Activated naive CD4-positive, alpha-beta T cell treated with anti-CD3 and anti-CD28 coated beads for 36 hours (primary cell): ENCODE results near the gene KCNC1. TPM values are rescaled to one million over a fixed set of nuclear protein-coding genes. Genes with fewer than 3 reads are reported as not detected.

ENCODE experiments used
- CTCF ChIA-PET: fragments of 350-600 bp; sonication (Branson Sonifier 250); formaldehyde crosslinking; loops from one replicate; lab custom pipeline; 2021; ENCODE audit warnings: antibody characterized with exemption; lab: Charles Lee
- DNase-seq: peaks from one replicate; pipeline ENCODE4 v3.0.0-alpha.2; 2020
- H3K27ac Mint-ChIP-seq: one replicate; pipeline ENCODE4 v1.8.0; 2021; ENCODE audit warnings: mild to moderate bottlenecking, mixed read lengths
- H3K27me3 Mint-ChIP-seq: one replicate; pipeline ENCODE4 v1.8.0; 2021; ENCODE audit warnings: low read depth, mixed read lengths
- H3K36me3 Mint-ChIP-seq: one replicate; pipeline ENCODE4 v1.8.0; 2021; ENCODE audit warnings: low read depth, mixed read lengths
- H3K4me1 Mint-ChIP-seq: one replicate; pipeline ENCODE4 v1.8.0; 2021; ENCODE audit warnings: low read depth, mixed read lengths
- H3K4me3 Mint-ChIP-seq: one replicate; pipeline ENCODE4 v1.8.0; 2021; ENCODE audit warnings: mild to moderate bottlenecking, moderate library complexity, mixed read lengths
- H3K9me3 Mint-ChIP-seq: one replicate; pipeline ENCODE4 v1.8.0; 2021; ENCODE audit warnings: mixed read lengths
- intact Hi-C: fragments of 100-400 bp; cut with micrococcal nuclease; formaldehyde crosslinking; loops from one replicate; pipeline ENCODE4 v1.15.1; 2023
- total RNA-seq, 2 experiments: library from RNA; stranded (reverse); gene quantifications; one replicate each; pipeline ENCODE4 v1.2.3, GENCODE V29; 2021

KCNC1 gene
- total RNA-seq, 2 experiments from 2014 or later, result not detected

GRCh38 chr11:17751558-17751957 lies 17.0 kb downstream of the KCNC1 start:
- intact Hi-C loops, result no loop called here
- CTCF ChIA-PET, result no interaction called here
- no peaks in the 10 kb centered on the region for H3K4me1 Mint-ChIP-seq
- H3K9me3 Mint-ChIP-seq, result no peaks in the 10 kb centered on the region
- DNase-seq, result no peak
- H3K27me3 Mint-ChIP-seq, result peaks cover 9% of the 10 kb centered on the region
- no peaks in the 10 kb centered on the region for H3K36me3 Mint-ChIP-seq
- H3K27ac Mint-ChIP-seq, result no peak overlapping the region
- no peak overlapping the region for H3K4me3 Mint-ChIP-seq

- Mint-ChIP-seq H3K27ac (no peak overlapping the region), H3K4me3 (no peak overlapping the region), H3K36me3 (no peaks in the 10 kb centered on the region), H3K4me1 (no peaks in the 10 kb centered on the region), H3K9me3 (no peaks in the 10 kb centered on the region), H3K27me3 (peaks cover 9% of the 10 kb centered on the region)
- no peak for DNase-seq
- intact Hi-C loops, result no loop called here
- CTCF ChIA-PET, result interaction anchor here (1.3 kb wide), 1 partner anchor 21 kb away, joined by 9 read pairs; no protein-coding TSS in a partner anchor
These were observed 17.6 kb downstream of the KCNC1 start for GRCh38 chr11:17752144-17752543.

- Mint-ChIP-seq H3K9me3 (no peaks in the 10 kb centered on the region), H3K4me1 (no peaks in the 10 kb centered on the region), H3K36me3 (no peaks in the 10 kb centered on the region), H3K4me3 (no peak overlapping the region), H3K27me3 (peaks cover 9% of the 10 kb centered on the region), H3K27ac (no peak overlapping the region)
- DNase-seq, result no peak
- CTCF ChIA-PET, result interaction anchor here (1.3 kb wide), 1 partner anchor 22 kb away, joined by 9 read pairs; no protein-coding TSS in a partner anchor
- intact Hi-C loops, result no loop called here
These were observed 18.6 kb downstream of the KCNC1 start for GRCh38 chr11:17753153-17753552.

DNA sequence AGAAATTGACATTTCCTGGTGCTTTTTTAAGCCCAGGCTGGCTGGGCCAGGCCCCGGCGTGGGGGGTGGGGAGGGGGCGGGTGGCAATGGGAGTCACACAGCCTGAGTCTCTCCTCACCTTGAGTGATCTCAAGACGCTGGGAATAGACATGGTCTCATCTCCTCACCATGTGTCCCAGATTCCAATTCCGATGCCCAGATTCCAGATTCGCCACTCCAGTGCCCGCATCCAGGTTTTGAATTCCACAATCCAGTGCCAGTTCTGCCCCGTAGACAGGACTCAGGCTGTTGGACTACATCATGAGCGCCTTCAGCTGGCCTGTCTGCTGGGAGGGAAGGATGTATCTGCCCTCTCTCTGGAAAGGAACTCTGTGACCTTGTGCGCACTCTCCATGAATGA lies 19.1 kb downstream of the KCNC1 start:
- no peaks in the 10 kb centered on the region for H3K36me3 Mint-ChIP-seq
- intact Hi-C loops, result no loop called here
- DNase-seq, result no peak
- H3K4me3 Mint-ChIP-seq, result no peak overlapping the region
- H3K4me1 Mint-ChIP-seq, result no peaks in the 10 kb centered on the region
- H3K9me3 Mint-ChIP-seq, result no peaks in the 10 kb centered on the region
- peaks cover 9% of the 10 kb centered on the region for H3K27me3 Mint-ChIP-seq
- CTCF ChIA-PET, result no interaction called here
- no peak overlapping the region for H3K27ac Mint-ChIP-seq

DNA sequence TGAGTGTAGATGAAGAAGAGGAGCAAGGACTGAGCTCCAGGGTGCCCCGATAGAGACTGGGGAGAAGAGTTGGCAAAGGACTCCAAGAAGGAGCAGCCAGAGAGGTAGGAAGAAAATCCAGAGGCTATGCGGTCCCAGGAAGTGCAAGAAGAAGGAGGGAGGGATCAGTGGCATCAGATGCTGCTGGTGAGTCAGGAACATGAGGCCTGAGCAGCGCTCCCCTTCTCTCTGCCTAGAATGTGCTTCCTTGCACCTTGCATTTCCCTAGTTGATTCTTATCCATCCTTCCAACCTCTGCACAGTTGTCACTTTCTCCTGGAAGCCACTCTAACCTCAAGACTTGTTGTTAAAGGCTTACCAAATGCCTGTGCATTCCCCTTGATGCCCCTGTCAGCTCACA lies 21.3 kb downstream of the KCNC1 start:
- intact Hi-C loops, result no loop called here
- H3K36me3 Mint-ChIP-seq, result no peaks in the 10 kb centered on the region
- CTCF ChIA-PET, result no interaction called here

DNA sequence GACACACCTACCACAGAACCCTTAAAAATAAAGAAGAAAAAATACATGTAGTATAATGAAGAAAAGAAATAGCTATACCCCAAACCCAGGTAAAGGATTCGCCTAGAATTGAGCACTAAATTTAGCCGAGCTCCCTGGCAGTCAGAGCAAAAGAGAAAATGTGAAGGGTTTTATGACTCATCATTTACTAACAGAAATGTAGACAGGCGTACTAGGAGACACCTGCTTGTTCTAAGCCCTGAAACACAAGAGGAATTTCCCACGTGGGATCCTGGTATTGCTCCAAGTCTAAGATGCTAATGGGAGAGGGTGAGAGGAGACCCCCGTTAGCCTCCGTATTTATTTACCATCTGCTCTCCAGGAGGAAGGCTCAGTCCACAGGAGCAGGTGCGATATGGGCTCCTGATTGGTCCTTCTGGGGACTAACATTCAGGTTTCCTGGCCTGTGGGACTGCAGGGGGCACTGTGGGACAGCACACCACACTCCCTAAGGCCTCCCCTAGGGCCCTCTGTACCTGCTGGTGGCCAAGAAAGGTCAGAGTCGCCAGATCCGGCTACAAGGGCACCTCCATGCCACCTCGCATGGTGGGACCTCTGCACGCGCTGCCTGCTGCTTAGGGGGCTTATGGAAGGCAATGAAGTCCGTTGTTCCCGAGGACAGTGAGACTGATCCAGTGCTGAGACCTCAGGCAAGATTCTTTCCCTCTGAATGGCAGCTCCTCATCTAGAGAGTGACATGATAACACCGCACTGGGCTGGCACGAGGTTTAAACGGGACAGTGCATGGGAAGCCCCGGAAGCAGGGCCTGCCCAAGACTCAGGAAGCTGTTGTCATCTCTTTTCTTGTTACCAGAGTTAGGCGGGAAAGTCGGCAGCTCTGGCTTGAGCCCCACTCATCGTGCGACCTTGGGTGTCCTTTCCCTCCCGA lies 25.8 kb downstream of the KCNC1 start:
- intact Hi-C loops, result loop anchor here (1.0 kb wide), 1 partner anchor 219 kb away; no protein-coding TSS in a partner anchor
- H3K27me3 Mint-ChIP-seq, result no peaks in the 10 kb centered on the region
- no peak overlapping the region for H3K27ac Mint-ChIP-seq
- peak; percentile 56 for DNase-seq
- CTCF ChIA-PET, result interaction anchor here (1.1 to 1.9 kb wide), 3 partner anchors 29 to 221 kb away, joined by 3 to 9 read pairs (median 6); no protein-coding TSS in a partner anchor
- H3K4me1 Mint-ChIP-seq, result no peaks in the 10 kb centered on the region
- H3K4me3 Mint-ChIP-seq, result no peak overlapping the region
- H3K9me3 Mint-ChIP-seq, result no peaks in the 10 kb centered on the region
- H3K36me3 Mint-ChIP-seq, result no peaks in the 10 kb centered on the region

More for the DNA sequence above, 21.3 kb downstream of the KCNC1 start:
- no peak overlapping the region for H3K27ac Mint-ChIP-seq
- H3K4me3 Mint-ChIP-seq, result no peak overlapping the region
- H3K27me3 Mint-ChIP-seq, result peaks cover 9% of the 10 kb centered on the region
- DNase-seq, result no peak
- no peaks in the 10 kb centered on the region for H3K9me3 Mint-ChIP-seq
- H3K4me1 Mint-ChIP-seq, result no peaks in the 10 kb centered on the region

GRCh38 chr11:17762309-17762974 lies 27.9 kb downstream of the KCNC1 start:
- no peaks in the 10 kb centered on the region for H3K4me1 Mint-ChIP-seq
- intact Hi-C loops, result no loop called here
- H3K9me3 Mint-ChIP-seq, result no peaks in the 10 kb centered on the region
- H3K27ac Mint-ChIP-seq, result no peak overlapping the region
- no peaks in the 10 kb centered on the region for H3K36me3 Mint-ChIP-seq
- no peak overlapping the region for H3K4me3 Mint-ChIP-seq
- CTCF ChIA-PET, result interaction anchor here (1.2 kb wide), 1 partner anchor 8 kb away, joined by 3 read pairs; no protein-coding TSS in a partner anchor
- no peak for DNase-seq
- H3K27me3 Mint-ChIP-seq, result no peaks in the 10 kb centered on the region

GRCh38 chr11:17763244-17763643 lies 28.7 kb downstream of the KCNC1 start:
- H3K4me3 Mint-ChIP-seq, result no peak overlapping the region
- no peaks in the 10 kb centered on the region for H3K27me3 Mint-ChIP-seq

GRCh38 chr11:17763703-17764102 lies 29.1 kb downstream of the KCNC1 start:
- intact Hi-C loops, result no loop called here
- no peaks in the 10 kb centered on the region for H3K36me3 Mint-ChIP-seq

More at GRCh38 chr11:17763244-17763643, 28.7 kb downstream of the KCNC1 start:
- CTCF ChIA-PET, result interaction anchor here (0.7 to 1.2 kb wide), 2 partner anchors 8 to 214 kb away, joined by 3 read pairs; no protein-coding TSS in a partner anchor
- intact Hi-C loops, result no loop called here
- no peak for DNase-seq
- no peaks in the 10 kb centered on the region for H3K36me3 Mint-ChIP-seq
- H3K9me3 Mint-ChIP-seq, result no peaks in the 10 kb centered on the region
- H3K4me1 Mint-ChIP-seq, result no peaks in the 10 kb centered on the region
- H3K27ac Mint-ChIP-seq, result no peak overlapping the region

GRCh38 chr11:17764446-17765218 lies 30.1 kb downstream of the KCNC1 start:
- DNase-seq, result no peak
- Mint-ChIP-seq H3K27ac (no peak overlapping the region), H3K36me3 (no peaks in the 10 kb centered on the region), H3K9me3 (no peaks in the 10 kb centered on the region), H3K4me1 (no peaks in the 10 kb centered on the region), H3K4me3 (no peak overlapping the region), H3K27me3 (no peaks in the 10 kb centered on the region)
- intact Hi-C loops, result no loop called here
- CTCF ChIA-PET, result no interaction called here

More at GRCh38 chr11:17763703-17764102, 29.1 kb downstream of the KCNC1 start:
- CTCF ChIA-PET, result no interaction called here
- no peak for DNase-seq
- Mint-ChIP-seq H3K27ac (no peak overlapping the region), H3K4me3 (no peak overlapping the region), H3K4me1 (no peaks in the 10 kb centered on the region), H3K9me3 (no peaks in the 10 kb centered on the region), H3K27me3 (no peaks in the 10 kb centered on the region)

DNA sequence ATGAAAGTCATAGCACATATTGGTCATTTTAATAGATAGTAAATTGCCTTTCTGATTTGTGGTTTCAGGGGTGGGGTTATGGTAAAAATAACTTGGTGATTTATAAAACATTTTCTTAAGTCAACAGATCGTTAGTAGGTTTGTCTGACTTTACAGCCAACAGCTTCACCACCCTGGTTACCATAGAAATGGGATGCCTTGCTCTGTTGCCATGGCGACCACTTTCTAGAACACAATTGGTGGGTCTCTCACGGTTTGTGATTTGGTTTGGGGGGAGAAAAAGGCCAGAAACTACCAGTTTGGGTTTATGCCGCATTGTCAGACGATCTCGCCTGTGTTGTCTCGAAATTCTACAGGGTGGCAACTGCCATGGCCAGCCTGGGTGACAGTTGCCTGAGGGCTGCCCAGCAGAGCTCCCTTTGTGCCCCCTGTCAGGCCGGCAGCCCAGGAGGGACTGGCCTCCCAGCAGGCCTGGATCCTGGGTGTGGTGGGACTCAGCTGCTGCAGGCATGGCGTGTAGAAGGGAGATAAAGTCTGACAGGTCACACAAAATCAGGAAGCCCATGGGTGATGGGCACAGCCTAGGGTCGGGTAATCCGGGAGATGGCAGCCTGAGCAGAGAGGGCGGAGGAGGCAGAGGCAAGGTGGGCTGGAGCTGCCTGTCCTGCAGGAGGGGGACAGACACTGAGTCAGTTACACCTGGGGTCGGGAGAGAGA lies 30.9 kb downstream of the KCNC1 start:
- no peaks in the 10 kb centered on the region for H3K36me3 Mint-ChIP-seq
- no peaks in the 10 kb centered on the region for H3K4me1 Mint-ChIP-seq
- CTCF ChIA-PET, result no interaction called here
- no peak for DNase-seq
- H3K27me3 Mint-ChIP-seq, result no peaks in the 10 kb centered on the region
- H3K27ac Mint-ChIP-seq, result no peak overlapping the region
- H3K4me3 Mint-ChIP-seq, result no peak overlapping the region
- no peaks in the 10 kb centered on the region for H3K9me3 Mint-ChIP-seq
- intact Hi-C loops, result no loop called here
